Stomach (tissue), 9 donors: ENCODE data around the gene TMEM119. TPM values are rescaled to one million over a fixed set of nuclear protein-coding genes. Genes with fewer than 3 reads are reported as not detected.
"Not testable (repeated sequence)": the region's sequence is repeated elsewhere in the genome, so short reads cannot be mapped to it uniquely, and the experiment has no call there.

Source experiments
- DNase-seq, 2 donors: peaks; one replicate each; pipeline versions ENCODE4 v3.0.0 to v3.0.0-alpha.2; 2013 to 2019
- H3K27ac ChIP-seq, 5 donors: fragments of 200-600 bp in 4 of 5; sonication (generic) in 4 of 5; one replicate each; pipeline ENCODE4 v1.5.1; 2013 to 2019; ENCODE audit warnings: mild to moderate bottlenecking in 1 of 5, moderate library complexity in 1 of 5
- H3K27me3 ChIP-seq, 3 donors: fragments of 200-600 bp; sonication (generic); one replicate each; pipeline ENCODE4 v1.5.1; 2017 to 2019; ENCODE audit warnings: mixed run types in 1 of 3
- H3K36me3 ChIP-seq, 4 donors: fragments of 200-600 bp; sonication (generic); 1 replicate in 3 of 4; 2 replicates in 1 of 4; pipeline ENCODE4 v1.5.1; 2016 to 2019
- H3K4me1 ChIP-seq, 4 donors: fragments of 200-600 bp; sonication (generic); one replicate each; pipeline ENCODE4 v1.5.1; 2016 to 2019
- H3K4me3 ChIP-seq, 4 donors: fragments of 200-600 bp; sonication (generic) in 3 of 4; one replicate each; pipeline ENCODE4 v1.5.1; 2016 to 2019; ENCODE audit warnings: mild to moderate bottlenecking in 1 of 4
- H3K9me3 ChIP-seq, 4 donors: fragments of 200-600 bp; sonication (generic); one replicate each; pipeline ENCODE4 v1.5.1; 2016 to 2019
- EP300 ChIP-seq: sonication (generic); formaldehyde crosslinking; IDR thresholded peaks from one replicate; pipeline ENCODE4 v1.6.1; 2017; ENCODE audit warnings: antibody characterized with exemption
- POLR2A ChIP-seq, 4 donors: fragments of 450-650 bp; IDR thresholded peaks; one replicate each; pipeline ENCODE4 v1.6.1; 2016; ENCODE audit warnings: antibody characterized with exemption in 4 of 4, control low read depth in 2 of 4, mild to moderate bottlenecking in 1 of 4, moderate library complexity in 1 of 4
- POLR2AphosphoS5 ChIP-seq, 3 donors: sonication (generic); formaldehyde crosslinking; IDR thresholded peaks; one replicate each; pipeline ENCODE4 v1.6.1; 2016; ENCODE audit warnings: antibody characterized with exemption in 3 of 3
- WGBS, 5 donors: extraction: QIAGEN DNeasy Blood & Tissue Kit in 3 of 5; methylation state at CpG; one replicate each; pipeline versions ENCODE4 v1.1.5 to v1.1.7; 2013 to 2018; 5-methylcytosine and 5-hydroxymethylcytosine counted together
- intact Hi-C: fragments of 100-400 bp; cut with DNase I; formaldehyde crosslinking; loops from one replicate; pipeline ENCODE4 v1.15.1; 2023; ENCODE audit warnings: low total_unique reads
- polyA plus RNA-seq, 3 donors: library from polyadenylated mRNA; stranded (reverse); fragments of 200-250 nt; gene quantifications; one replicate each; pipeline ENCODE4 v1.2.3, GENCODE V29; 2013
- total RNA-seq, 5 donors: library from RNA; depleted of rRNA; stranded (reverse); fragments of >200 nt; gene quantifications; one replicate each; pipeline versions ENCODE4 v1.1.0 to v1.2.3, GENCODE V29; 2014 to 2016
- TF ChIP-seq, protein P1 (sequence below), 7 experiments: fragments of 450-650 bp in 4 of 7; fragments of 200-600 bp in 3 of 7; sonication (generic) in 3 of 7; IDR thresholded peaks; one replicate each; pipeline ENCODE4 v1.5.1; 2016 to 2019; ENCODE audit warnings: antibody characterized with exemption in 7 of 7, control low read depth in 2 of 7, mild to moderate bottlenecking in 1 of 7
- donor health status: healthy with polysubstance abuse.
- donor health status: Bipolar disorder and iron deficiency.
- donor health status: healthy.

TMEM119 gene
- total and polyA plus RNA-seq, 8 donors = 0.45 to 17.1 (median 11.2) TPM; not detected in 1

DNA sequence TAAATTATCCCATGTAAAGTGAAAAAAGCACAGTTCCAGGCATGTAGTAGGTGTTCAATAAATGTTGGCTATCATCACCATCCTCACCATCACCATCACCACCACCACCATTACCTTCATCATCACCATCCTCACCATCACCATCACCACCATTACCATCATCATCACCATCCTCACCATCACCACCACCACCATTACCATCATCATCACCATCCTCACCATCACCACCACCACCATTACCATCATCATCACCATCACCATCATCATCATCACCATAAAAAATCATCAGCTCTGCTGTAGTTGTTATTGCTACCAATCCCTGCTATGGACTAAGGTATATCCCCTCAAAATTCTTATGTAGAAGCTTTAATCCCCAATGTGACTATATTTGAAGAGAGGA, 20.4 kb downstream of the TMEM119 start:
- H3K36me3 ChIP-seq = no peaks in the 10 kb centered on the region
- H3K4me1 ChIP-seq = no peaks in the 10 kb centered on the region
- H3K9me3 ChIP-seq = no peaks in the 10 kb centered on the region
- no peaks in the 10 kb centered on the region for H3K27me3 ChIP-seq
- no peak overlapping the region for H3K4me3 ChIP-seq
- TF ChIP-seq POLR2A (IDR thresholded peaks at IDR 0.05) (no peak), EP300 (no peak), POLR2AphosphoS5 (IDR thresholded peaks at IDR 0.05) (no peak)
- TF ChIP-seq, protein P1, sequence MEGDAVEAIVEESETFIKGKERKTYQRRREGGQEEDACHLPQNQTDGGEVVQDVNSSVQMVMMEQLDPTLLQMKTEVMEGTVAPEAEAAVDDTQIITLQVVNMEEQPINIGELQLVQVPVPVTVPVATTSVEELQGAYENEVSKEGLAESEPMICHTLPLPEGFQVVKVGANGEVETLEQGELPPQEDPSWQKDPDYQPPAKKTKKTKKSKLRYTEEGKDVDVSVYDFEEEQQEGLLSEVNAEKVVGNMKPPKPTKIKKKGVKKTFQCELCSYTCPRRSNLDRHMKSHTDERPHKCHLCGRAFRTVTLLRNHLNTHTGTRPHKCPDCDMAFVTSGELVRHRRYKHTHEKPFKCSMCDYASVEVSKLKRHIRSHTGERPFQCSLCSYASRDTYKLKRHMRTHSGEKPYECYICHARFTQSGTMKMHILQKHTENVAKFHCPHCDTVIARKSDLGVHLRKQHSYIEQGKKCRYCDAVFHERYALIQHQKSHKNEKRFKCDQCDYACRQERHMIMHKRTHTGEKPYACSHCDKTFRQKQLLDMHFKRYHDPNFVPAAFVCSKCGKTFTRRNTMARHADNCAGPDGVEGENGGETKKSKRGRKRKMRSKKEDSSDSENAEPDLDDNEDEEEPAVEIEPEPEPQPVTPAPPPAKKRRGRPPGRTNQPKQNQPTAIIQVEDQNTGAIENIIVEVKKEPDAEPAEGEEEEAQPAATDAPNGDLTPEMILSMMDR (IDR thresholded peaks at IDR 0.05) = no peak
- intact Hi-C loops = no loop called here
- no peak for DNase-seq
- H3K27ac ChIP-seq = no peak overlapping the region

DNA sequence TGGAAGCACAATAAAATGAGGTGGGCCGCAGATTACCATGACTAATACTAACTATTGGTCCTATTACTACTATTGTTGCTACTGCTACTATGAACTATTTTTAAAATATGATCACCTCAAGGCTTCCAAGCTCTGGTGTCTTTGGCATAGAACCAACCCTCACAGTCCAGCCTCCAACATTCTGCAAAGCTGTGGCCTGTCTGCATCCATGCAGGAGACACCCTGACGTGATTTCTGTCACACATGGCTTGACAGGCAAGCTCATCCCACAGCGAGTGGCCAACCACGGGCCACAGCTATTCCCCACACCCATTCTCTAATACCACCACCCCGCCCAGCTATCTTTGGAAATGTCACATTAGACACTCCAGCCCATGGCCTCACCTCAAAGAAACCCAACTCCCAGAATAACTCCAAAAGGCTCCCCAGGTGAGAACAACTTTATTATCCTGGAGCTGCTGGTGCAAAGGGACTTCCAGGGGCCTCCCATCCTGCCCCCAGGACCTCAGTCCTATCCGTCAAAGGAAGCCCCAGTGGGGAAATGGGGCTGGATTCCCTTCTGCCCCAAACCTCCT, 21.1 kb downstream of the TMEM119 start:
- WGBS, 5 donors = 59 to 94% (median 63%) methylated on average over 6 of the region's 6 CpGs
- no peak for DNase-seq
- Histone ChIP-seq H3K4me3 (no peak overlapping the region), H3K27ac (no peak overlapping the region), H3K27me3 (no peaks in the 10 kb centered on the region), H3K4me1 (no peaks in the 10 kb centered on the region), H3K9me3 (no peaks in the 10 kb centered on the region), H3K36me3 (no peaks in the 10 kb centered on the region)
- intact Hi-C loops = no loop called here
- TF ChIP-seq POLR2A (IDR thresholded peaks at IDR 0.05) = no peak
- TF ChIP-seq EP300 = no peak
- no peak for TF ChIP-seq POLR2AphosphoS5 (IDR thresholded peaks at IDR 0.05)
- TF ChIP-seq, protein P1 (IDR thresholded peaks at IDR 0.05) = no peak

DNA sequence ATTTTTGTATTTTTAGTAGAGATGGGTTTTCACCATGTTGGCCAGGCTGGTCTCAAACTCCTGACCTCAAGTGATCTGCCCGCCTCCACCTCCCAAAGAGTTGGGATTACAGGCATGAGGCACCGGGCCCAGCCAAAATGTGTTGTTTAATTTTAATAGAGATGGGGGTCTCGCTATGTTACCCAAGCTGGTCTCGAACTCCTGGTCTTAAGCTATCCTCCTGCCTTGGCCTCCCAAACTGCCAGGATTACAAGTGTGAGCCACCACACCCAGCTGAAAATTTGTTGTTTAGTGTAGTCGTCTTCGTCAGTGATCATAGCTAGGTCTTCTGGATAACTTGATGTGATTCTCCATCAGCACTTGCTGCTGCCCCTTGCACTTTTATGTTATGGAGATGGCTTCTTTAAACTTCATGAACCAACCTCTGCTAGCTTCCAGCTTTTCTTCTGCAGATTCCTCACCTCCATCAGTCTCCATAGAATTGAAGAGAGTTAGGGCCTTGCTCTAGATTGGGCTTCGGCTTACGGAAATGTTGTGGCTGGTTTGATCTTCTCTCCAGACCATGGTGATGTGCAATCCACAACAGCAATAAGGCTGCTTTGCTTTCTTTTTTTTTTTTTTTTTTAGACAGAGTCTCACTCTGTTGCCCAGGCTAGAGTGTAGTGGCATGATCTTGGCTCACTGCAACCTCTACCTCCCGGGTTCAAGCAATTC, 22.5 kb downstream of the TMEM119 start:
- TF ChIP-seq EP300 = no peak
- TF ChIP-seq POLR2AphosphoS5 (IDR thresholded peaks at IDR 0.05) = no peak
- TF ChIP-seq POLR2A (IDR thresholded peaks at IDR 0.05) = no peak
- TF ChIP-seq, protein P1 (IDR thresholded peaks at IDR 0.05) = no peak
- DNase-seq = no peak
- H3K27ac ChIP-seq = no peak overlapping the region
- no peaks in the 10 kb centered on the region for H3K4me1 ChIP-seq
- 90 to 96% (median 91%) methylated on average over 9 of the region's 9 CpGs for WGBS, 5 donors
- intact Hi-C loops = no loop called here
- H3K36me3 ChIP-seq = peaks cover 0 to 1% (median 0%) of the 10 kb centered on the region in 4 donors
- no peaks in the 10 kb centered on the region for H3K9me3 ChIP-seq
- no peak overlapping the region for H3K4me3 ChIP-seq
- H3K27me3 ChIP-seq = no peaks in the 10 kb centered on the region

DNA sequence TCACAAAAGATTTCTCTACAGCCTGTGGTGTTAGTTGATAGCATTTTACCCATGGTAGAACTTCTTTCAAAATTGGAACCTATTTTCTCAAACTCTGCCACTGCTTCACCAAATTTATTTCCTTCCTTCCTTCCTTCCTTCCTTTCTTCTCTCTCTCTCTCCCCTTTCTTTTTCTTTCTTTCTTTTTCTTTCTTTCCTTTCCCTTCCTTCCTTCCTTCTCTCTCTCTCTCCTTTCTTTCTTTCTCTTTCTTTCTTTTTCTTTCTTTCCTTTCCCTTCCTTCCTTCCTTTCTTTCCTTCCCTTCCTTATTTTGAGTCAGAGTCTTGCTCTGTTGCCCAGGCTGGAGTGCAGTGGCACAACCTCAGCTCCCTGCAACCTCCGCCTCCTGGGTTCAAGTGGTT, 23.6 kb downstream of the TMEM119 start:
- 91 to 100% (median 96%) methylated on average over 1 of the region's 1 CpG for WGBS, 5 donors
- intact Hi-C loops, H3K27me3 ChIP-seq, H3K4me1 ChIP-seq, H3K4me3 ChIP-seq, H3K27ac ChIP-seq, DNase-seq, H3K9me3 ChIP-seq: not testable (repeated sequence)
- peaks cover 3 to 12% (median 9%) of the 10 kb centered on the region in 4 donors for H3K36me3 ChIP-seq

DNA sequence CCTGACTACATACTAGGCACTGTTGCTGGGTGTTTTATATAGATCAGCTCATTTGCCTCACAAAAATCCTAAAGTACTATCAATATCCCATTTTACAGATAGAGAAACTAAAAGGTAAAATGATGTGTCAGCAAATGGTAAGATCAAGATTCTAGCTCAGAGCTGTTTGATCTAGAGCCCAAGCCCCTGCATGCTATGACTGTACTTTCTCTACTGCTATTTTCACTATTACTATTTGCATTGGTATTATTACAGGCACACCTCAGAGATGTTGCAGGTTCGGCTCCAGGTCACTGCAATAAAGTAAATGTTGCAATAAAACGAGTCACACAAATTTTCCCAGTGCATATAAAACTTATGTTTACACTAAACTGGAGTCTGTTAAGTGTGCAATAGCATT, 24.6 kb downstream of the TMEM119 start:
- H3K4me1 ChIP-seq = peaks cover 0 to 6% (median 0%) of the 10 kb centered on the region in 4 donors
- H3K27ac ChIP-seq = no peak overlapping the region
- intact Hi-C loops = no loop called here
- H3K4me3 ChIP-seq = no peak overlapping the region
- H3K9me3 ChIP-seq = no peaks in the 10 kb centered on the region
- H3K27me3 ChIP-seq = no peaks in the 10 kb centered on the region
- no peak for TF ChIP-seq EP300
- DNase-seq = no peak
- WGBS, 5 donors = 33 to 54% (median 43%) methylated on average over 2 of the region's 2 CpGs
- peaks cover 10 to 22% (median 19%) of the 10 kb centered on the region in 4 donors for H3K36me3 ChIP-seq
